Measurements from ENCODE around the gene ASGR1.
A peak's percentile ranks its signal among the peaks of the same experiment; 100 is the strongest.
"Not testable (repeated sequence)": the region's sequence is repeated elsewhere in the genome, so short reads cannot be mapped to it uniquely, and the experiment has no call there.

Gene ASGR1

GRCh38 chr17:7158424-7158823 is 20.7 kb downstream of the ASGR1 start:
- DNase-seq (ENCODE audit: low read depth): not testable (repeated sequence)

- no peak for DNase-seq (ENCODE audit: low read depth)
Measured at GRCh38 chr17:7156342-7156940, 22.7 kb downstream of the ASGR1 start.

- no peak for DNase-seq (ENCODE audit: low read depth)
Measured at GRCh38 chr17:7147772-7148171, 31.4 kb downstream of the ASGR1 start.

GRCh38 chr17:7146115-7146514 is 33.1 kb downstream of the ASGR1 start:
- no peak for DNase-seq (ENCODE audit: low read depth)

- DNase-seq (ENCODE audit: low read depth): no peak
Measured at GRCh38 chr17:7144213-7144612, 35.0 kb downstream of the ASGR1 start.

- DNase-seq (ENCODE audit: low read depth): no peak
Measured at GRCh38 chr17:7141824-7142223, 37.3 kb downstream of the ASGR1 start.

GRCh38 chr17:7139400-7139799 is 39.8 kb downstream of the ASGR1 start:
- no peak for DNase-seq (ENCODE audit: low read depth)

- DNase-seq (ENCODE audit: low read depth): no peak
Measured at GRCh38 chr17:7138800-7139381, 40.3 kb downstream of the ASGR1 start.

GRCh38 chr17:7137171-7137943 is 41.8 kb downstream of the ASGR1 start:
- no peak for DNase-seq (ENCODE audit: low read depth)

- DNase-seq (ENCODE audit: low read depth): peak; percentile 60
Measured at GRCh38 chr17:7136266-7136877, 42.8 kb downstream of the ASGR1 start.

GRCh38 chr17:7133916-7134315 is 45.3 kb downstream of the ASGR1 start:
- no peak for DNase-seq (ENCODE audit: low read depth)

GRCh38 chr17:7133424-7133823 is 45.7 kb downstream of the ASGR1 start:
- no peak for DNase-seq (ENCODE audit: low read depth)

GRCh38 chr17:7132511-7133094 is 46.6 kb downstream of the ASGR1 start:
- no peak for DNase-seq (ENCODE audit: low read depth)

- no peak for DNase-seq (ENCODE audit: low read depth)
Measured at GRCh38 chr17:7131423-7131791, 47.8 kb downstream of the ASGR1 start.

GRCh38 chr17:7130621-7131422 is 48.3 kb downstream of the ASGR1 start:
- no peak for DNase-seq (ENCODE audit: low read depth)

- no peak for DNase-seq (ENCODE audit: low read depth)
Measured at GRCh38 chr17:7129311-7129710, 49.9 kb downstream of the ASGR1 start.

- DNase-seq (ENCODE audit: low read depth): no peak
Measured at GRCh38 chr17:7128160-7128559, 51.0 kb downstream of the ASGR1 start.

- DNase-seq (ENCODE audit: low read depth): not testable (repeated sequence)
Measured at GRCh38 chr17:7127501-7127900, 51.7 kb downstream of the ASGR1 start.

- not testable (repeated sequence) for DNase-seq (ENCODE audit: low read depth)
Measured at GRCh38 chr17:7126386-7126785, 52.8 kb downstream of the ASGR1 start.

GRCh38 chr17:7124923-7125322 is 54.2 kb downstream of the ASGR1 start:
- no peak for DNase-seq (ENCODE audit: low read depth)

- no peak for DNase-seq (ENCODE audit: low read depth)
Measured at GRCh38 chr17:7123844-7124243, 55.3 kb downstream of the ASGR1 start.

Measured in fibroblast of gingiva (primary cell).